WTC11 (cell line): ENCODE results near the gene TIMD4.

Experiments used
- CTCF ChIP-seq: fragments of 200-600 bp; IDR thresholded peaks from 2 replicates; pipeline ENCODE4 v1.8.0; 2022; ENCODE audit warnings: antibody characterized with exemption
- ETV6 ChIP-seq: sonication (generic); formaldehyde crosslinking; IDR thresholded peaks from 2 replicates; pipeline ENCODE4 v1.8.1; 2022; ENCODE audit warnings: mild to moderate bottlenecking, missing genetic modification reagents
- SP1 ChIP-seq: sonication (generic); formaldehyde crosslinking; conservative IDR thresholded peaks from 2 replicates; pipeline ENCODE4 v1.8.1; 2022; ENCODE audit warnings: missing genetic modification reagents
- TCF7 ChIP-seq: sonication (generic); formaldehyde crosslinking; IDR thresholded peaks from 2 replicates; pipeline ENCODE4 v1.8.0; 2022; ENCODE audit warnings: mild to moderate bottlenecking, low read depth, missing genetic modification reagents, moderate library complexity
- USF2 ChIP-seq: sonication (generic); formaldehyde crosslinking; IDR thresholded peaks from 2 replicates; pipeline ENCODE4 v1.8.1; 2023; ENCODE audit warnings: mild to moderate bottlenecking, missing genetic modification reagents, moderate library complexity
- ZMAT4 ChIP-seq: fragments of 250-450 bp; sonication (Bioruptor Pico); IDR thresholded peaks from 2 replicates; pipeline ENCODE4 v1.9.0; 2021; ENCODE audit warnings: mild to moderate bottlenecking

- TF ChIP-seq ETV6 (CRISPR knock-in tag) (no peak), TCF7 (CRISPR knock-in tag) (no peak), SP1 (no peak), USF2 (CRISPR knock-in tag) (no peak), CTCF (no peak), ZMAT4 (no peak)
Observed at GRCh38 chr5:156984064-156984463, 21.0 kb upstream of the TIMD4 start.
